Stimulated activated CD8-positive, alpha-beta memory T cell treated with anti-CD3 and anti-CD28 coated beads, Interleukin-12 subunit alpha, Interleukin-12 subunit beta, amount 100 ng/mL, for 4 hours (primary cell): ENCODE results near the gene EXPH5.

Experiments used
- DNase-seq: peaks from one replicate; pipeline ENCODE4 v3.0.0-alpha.2; 2020; ENCODE audit warnings: low read depth

The EXPH5 gene

DNA sequence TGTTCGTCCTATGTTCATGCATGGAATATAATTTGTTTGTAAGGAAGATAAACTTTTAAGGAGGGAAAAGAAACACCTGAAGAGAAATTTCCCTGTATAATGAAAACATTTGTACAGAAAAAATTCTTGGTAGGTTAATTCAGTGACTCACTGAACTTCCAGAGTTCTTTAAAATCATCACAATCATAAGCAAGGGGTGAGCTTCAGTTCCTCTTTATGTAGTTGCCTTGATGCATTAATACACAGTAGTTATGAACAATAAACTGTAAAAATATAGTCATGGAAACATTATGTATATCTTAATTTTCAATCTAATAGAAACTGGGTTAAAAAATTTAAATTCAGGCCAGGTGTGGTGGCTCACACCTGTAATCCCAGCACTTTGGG, 125.1 kb downstream of the EXPH5 start:
- DNase-seq = no peak

DNA sequence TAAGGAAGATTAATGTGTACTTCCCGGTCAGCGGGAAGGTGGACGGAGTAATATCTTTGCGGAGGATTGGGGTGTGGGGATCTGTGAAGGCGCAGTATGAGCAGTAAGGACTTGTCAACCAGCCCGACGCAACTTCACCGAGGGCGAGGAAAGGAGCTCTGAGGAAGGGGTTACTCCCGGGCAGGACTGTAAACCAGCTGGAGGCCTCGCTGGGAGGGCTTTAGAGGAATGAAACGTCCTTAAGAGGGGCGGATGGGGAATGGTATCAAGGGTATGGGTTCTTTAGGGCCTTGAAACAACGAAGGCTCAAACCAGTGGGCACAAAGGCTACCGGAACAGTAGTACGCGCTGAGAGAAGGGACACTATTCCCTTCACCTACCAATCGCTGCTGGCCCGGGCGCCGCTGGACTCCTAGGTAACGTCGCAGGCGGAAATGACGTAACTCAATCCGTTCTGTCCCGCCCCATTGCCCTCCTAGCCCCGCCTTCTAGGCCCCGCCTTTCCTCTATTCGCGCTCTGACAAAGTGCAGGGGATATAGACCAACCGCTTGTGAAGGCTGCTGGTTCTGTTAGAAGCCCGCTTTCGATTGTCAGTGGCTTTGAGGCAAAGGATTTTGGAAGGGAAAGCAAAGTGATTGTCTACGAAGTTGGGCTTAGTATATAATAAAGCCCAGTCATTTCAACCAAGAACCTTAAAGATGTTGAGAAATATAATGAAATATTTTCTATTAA, 126.3 kb downstream of the EXPH5 start, which contains the start of gene C11orf65:
Gene C11orf65 (minus strand): TSS at position 439 of the 733 bp plus-strand sequence. CDS start 5,970 bp downstream, outside the sequence.
- DNase-seq = peak; percentile 84

DNA sequence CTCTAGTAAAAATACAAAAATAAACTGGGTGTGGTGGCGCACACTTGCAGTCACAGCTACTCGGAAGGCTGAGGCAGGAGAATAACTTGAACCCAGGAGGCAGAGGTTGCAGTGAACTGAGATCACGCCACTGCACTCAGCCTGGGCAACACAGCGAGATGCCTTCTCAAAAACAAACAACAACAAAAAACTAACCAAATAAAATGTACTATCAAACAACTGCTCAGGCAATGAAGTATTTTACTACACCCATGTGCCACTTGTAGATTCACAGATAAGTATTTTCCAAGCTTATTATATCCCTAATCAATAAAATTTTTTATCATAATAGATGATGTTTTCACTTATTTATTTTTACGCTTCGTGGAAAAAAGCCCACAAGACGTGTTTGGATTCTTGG, 127.2 kb downstream of the EXPH5 start:
- DNase-seq = no peak
